Measurements from ENCODE around the gene MBD2. TPM values are rescaled to one million over a fixed set of nuclear protein-coding genes. Genes with fewer than 3 reads are reported as not detected.
A peak's percentile ranks its signal among the peaks of the same experiment; 100 is the strongest.

Gene MBD2
- total RNA-seq, 2 experiments from 2014 or later = 39.2 to 176 TPM

GRCh38 chr18:54223568-54224241 lies 764 bp downstream of the MBD2 start:
- Histone ChIP-seq H3K36me3 (ENCODE audit: insufficient read depth, low read length) (peaks cover 43% of the 10 kb centered on the region), H3K27ac (ENCODE audit: low read depth, low read length, poor library complexity, severe bottlenecking) (peak overlapping the region; percentile 99), H4K20me1 (ENCODE audit: insufficient read depth, low read length) (no peaks in the 10 kb centered on the region), H2AFZ (ENCODE audit: low read length) (no peak overlapping the region), H3K9me2 (ENCODE audit: insufficient read depth, low read length) (no peaks in the 10 kb centered on the region), H3K4me3 (ENCODE audit: low read depth, low read length, poor library complexity, severe bottlenecking) (peak overlapping the region; percentile 88), H3K9me3 (ENCODE audit: low read length) (no peaks in the 10 kb centered on the region), H3K79me2 (ENCODE audit: insufficient read depth, low read depth, low read length) (peaks cover 55% of the 10 kb centered on the region), H3K4me2 (ENCODE audit: low read length) (peak overlapping the region; percentile 70), H3K4me1 (ENCODE audit: insufficient read depth, low read length, poor library complexity, severe bottlenecking) (peaks cover 41% of the 10 kb centered on the region)
- intact Hi-C loops (cut with micrococcal nuclease; ENCODE audit: unreplicated experiment) = loop anchor here (1.0 to 2.0 kb wide), 3 partner anchors 46 to 135 kb away; partner anchors contain the start of gene POLI
- DNase-seq (ENCODE audit: low spot score) = peak; percentile 48
- ChIA-PET CTCF (ENCODE audit: unreplicated experiment) (interaction anchor here (1.0 kb wide), 1 partner anchor 46 kb away, joined by 3 read pairs; the partner anchor contains the start of gene POLI), POLR2A (interaction anchor here (0.7 to 4.1 kb wide), 10 partner anchors 9 to 133 kb away, joined by 3 to 53 read pairs (median 4); partner anchors contain the start of gene POLI)
- TF ChIP-seq EZH2phosphoT487 (IDR thresholded peaks at IDR 0.05; ENCODE audit: borderline replicate concordance, low read depth, low read length) (no peak), CTCF (conservative IDR thresholded peaks at IDR 0.05; ENCODE audit: low read length) (0 out of 2 replicates have a peak, but pooled peaks have one; percentile 3)
- no TSS peak for BruUV-seq (replicated peaks)

- ChIA-PET CTCF (ENCODE audit: unreplicated experiment) (interaction anchor here (1.0 kb wide), 1 partner anchor 46 kb away, joined by 3 read pairs; the partner anchor contains the start of gene POLI), POLR2A (interaction anchor here (0.7 to 4.1 kb wide), 10 partner anchors 8 to 134 kb away, joined by 3 to 53 read pairs (median 4); partner anchors contain the start of gene POLI)
- intact Hi-C loops (cut with micrococcal nuclease; ENCODE audit: unreplicated experiment) = loop anchor here (1.0 to 2.0 kb wide), 3 partner anchors 46 to 136 kb away; partner anchors contain the start of gene POLI
- peak overlapping the region; percentile 88 for H3K4me3 ChIP-seq (ENCODE audit: low read depth, low read length, poor library complexity, severe bottlenecking)
- peak; percentile 82 for DNase-seq (ENCODE audit: low spot score)
- H3K4me2 ChIP-seq (ENCODE audit: low read length) = peak overlapping the region; percentile 70
- no peak overlapping the region for H2AFZ ChIP-seq (ENCODE audit: low read length)
- no peaks in the 10 kb centered on the region for H3K9me2 ChIP-seq (ENCODE audit: insufficient read depth, low read length)
- no TSS peak for BruUV-seq (replicated peaks)
- peaks cover 47% of the 10 kb centered on the region for H3K4me1 ChIP-seq (ENCODE audit: insufficient read depth, low read length, poor library complexity, severe bottlenecking)
- H3K36me3 ChIP-seq (ENCODE audit: insufficient read depth, low read length) = peaks cover 43% of the 10 kb centered on the region
- H3K79me2 ChIP-seq (ENCODE audit: insufficient read depth, low read depth, low read length) = peaks cover 61% of the 10 kb centered on the region
- H4K20me1 ChIP-seq (ENCODE audit: insufficient read depth, low read length) = no peaks in the 10 kb centered on the region
- TF ChIP-seq EZH2phosphoT487 (IDR thresholded peaks at IDR 0.05; ENCODE audit: borderline replicate concordance, low read depth, low read length) = no peak
- peak; percentile 73 for TF ChIP-seq CTCF (conservative IDR thresholded peaks at IDR 0.05; ENCODE audit: low read length)
- no peaks in the 10 kb centered on the region for H3K9me3 ChIP-seq (ENCODE audit: low read length)
- peak overlapping the region; percentile 99 for H3K27ac ChIP-seq (ENCODE audit: low read depth, low read length, poor library complexity, severe bottlenecking)
Observed at GRCh38 chr18:54222922-54223567, 1.4 kb downstream of the MBD2 start.
